DND-41 (cell line): ENCODE data around the gene GNRH2.
A peak's percentile ranks its signal among the peaks of the same experiment; 100 is the strongest.

ENCODE experiments used
- ATAC-seq: fragments of 200-7000 bp; cut with Tn5 transposase; 3 replicates; pipeline ENCODE4 v1.9.1; 2021; ENCODE audit warnings: low read depth; ENCODE audit not compliant: insufficient read depth
- DNase-seq: peaks from one replicate; pipeline ENCODE4 v3.0.0-alpha.2; 2020
- H2AFZ ChIP-seq: 2 replicates; pipeline ENCODE4 v1.6.0; 2012; ENCODE audit warnings: low read depth, low read length
- H3K27ac ChIP-seq: 2 replicates; pipeline ENCODE4 v1.5.1; 2012; ENCODE audit warnings: low read length, inconsistent platforms
- H3K27me3 ChIP-seq: fragments of 200-600 bp; sonication (generic); 2 replicates; pipeline ENCODE4 v1.6.0; 2012; ENCODE audit warnings: low read length, mild to moderate bottlenecking, inconsistent platforms; ENCODE audit not compliant: insufficient read depth, poor library complexity
- H3K36me3 ChIP-seq: 2 replicates; pipeline ENCODE4 v1.5.1; 2012; ENCODE audit warnings: low read length, inconsistent platforms; ENCODE audit not compliant: insufficient read depth
- H3K4me1 ChIP-seq: 2 replicates; pipeline ENCODE4 v1.5.1; 2012; ENCODE audit warnings: mild to moderate bottlenecking, low read length; ENCODE audit not compliant: insufficient read depth
- H3K4me2 ChIP-seq: 2 replicates; pipeline ENCODE4 v1.6.0; 2012; ENCODE audit warnings: mild to moderate bottlenecking, moderate library complexity, low read length, inconsistent platforms; ENCODE audit not compliant: insufficient read depth
- H3K4me3 ChIP-seq, 2 experiments: fragments of 200-600 bp in 1 of 2; shearing (Covaris generic) in 1 of 2; 2 replicates each; pipeline ENCODE4 v1.5.1; 2012 to 2016; ENCODE audit warnings: inconsistent platforms in 2 of 2, low read length in 2 of 2, mild to moderate bottlenecking in 2 of 2, low read depth in 1 of 2, moderate library complexity in 1 of 2
- H3K79me2 ChIP-seq: 2 replicates; pipeline ENCODE4 v1.6.0; 2012; ENCODE audit warnings: low read length, inconsistent platforms; ENCODE audit not compliant: insufficient read depth
- H3K9ac ChIP-seq: 2 replicates; pipeline ENCODE4 v1.6.0; 2012; ENCODE audit warnings: low read depth, mild to moderate bottlenecking, inconsistent platforms, low read length, moderate library complexity
- H3K9me3 ChIP-seq: 2 replicates; pipeline ENCODE4 v1.5.1; 2012; ENCODE audit warnings: low read length, moderate library complexity, mild to moderate bottlenecking, inconsistent platforms; ENCODE audit not compliant: insufficient read depth, severe bottlenecking
- H4K20me1 ChIP-seq: 2 replicates; pipeline ENCODE4 v1.6.0; 2012; ENCODE audit warnings: low read length; ENCODE audit not compliant: insufficient read depth
- CTCF ChIP-seq: IDR thresholded peaks from 2 replicates; pipeline ENCODE4 v1.5.1; 2012; ENCODE audit warnings: borderline replicate concordance, low read length, moderate library complexity, mild to moderate bottlenecking; ENCODE audit not compliant: poor library complexity, severe bottlenecking; ENCODE audit errors: extremely low read depth
- EZH2 ChIP-seq: IDR thresholded peaks from 3 replicates; pipeline ENCODE4 v1.6.1; 2012; ENCODE audit warnings: borderline replicate concordance, low read depth, mild to moderate bottlenecking, moderate library complexity, low read length, inconsistent platforms; ENCODE audit not compliant: severe bottlenecking

Gene GNRH2

GRCh38 chr20:3077618-3078134 is 34.3 kb downstream of the GNRH2 start:
- H3K4me2 ChIP-seq = no peak overlapping the region
- TF ChIP-seq CTCF (no peak), EZH2 (no peak)
- no peaks in the 10 kb centered on the region for H3K4me1 ChIP-seq
- ATAC-seq = 0 out of 3 replicates have a peak, but pooled peaks have one; percentile 29
- H3K79me2 ChIP-seq = no peaks in the 10 kb centered on the region
- H3K27ac ChIP-seq = no peak overlapping the region
- H2AFZ ChIP-seq = no peak overlapping the region
- no peak overlapping the region for H3K9ac ChIP-seq
- H3K27me3 ChIP-seq = peaks cover 3% of the 10 kb centered on the region
- no peak for DNase-seq
- H3K36me3 ChIP-seq = no peaks in the 10 kb centered on the region
- no peaks in the 10 kb centered on the region; the same call in 1 of the 2 replicates for H4K20me1 ChIP-seq
- H3K9me3 ChIP-seq = no peaks in the 10 kb centered on the region
- H3K4me3 ChIP-seq = no peak overlapping the region

- no peak overlapping the region for H3K4me2 ChIP-seq
- H3K4me3 ChIP-seq = no peak overlapping the region
- ATAC-seq (no peak), DNase-seq (no peak)
- no peaks in the 10 kb centered on the region for H3K36me3 ChIP-seq
- no peak overlapping the region for H2AFZ ChIP-seq
- no peak for TF ChIP-seq CTCF
- no peak for TF ChIP-seq EZH2
- H3K27ac ChIP-seq = no peak overlapping the region
- H3K27me3 ChIP-seq = peaks cover 3% of the 10 kb centered on the region
- H3K9me3 ChIP-seq = no peaks in the 10 kb centered on the region
- H3K79me2 ChIP-seq = no peaks in the 10 kb centered on the region
- no peaks in the 10 kb centered on the region; the same call in none of the 2 replicates for H4K20me1 ChIP-seq
- H3K9ac ChIP-seq = no peak overlapping the region
- no peaks in the 10 kb centered on the region for H3K4me1 ChIP-seq
Measured at GRCh38 chr20:3080939-3081388, 37.5 kb downstream of the GNRH2 start.

DNA sequence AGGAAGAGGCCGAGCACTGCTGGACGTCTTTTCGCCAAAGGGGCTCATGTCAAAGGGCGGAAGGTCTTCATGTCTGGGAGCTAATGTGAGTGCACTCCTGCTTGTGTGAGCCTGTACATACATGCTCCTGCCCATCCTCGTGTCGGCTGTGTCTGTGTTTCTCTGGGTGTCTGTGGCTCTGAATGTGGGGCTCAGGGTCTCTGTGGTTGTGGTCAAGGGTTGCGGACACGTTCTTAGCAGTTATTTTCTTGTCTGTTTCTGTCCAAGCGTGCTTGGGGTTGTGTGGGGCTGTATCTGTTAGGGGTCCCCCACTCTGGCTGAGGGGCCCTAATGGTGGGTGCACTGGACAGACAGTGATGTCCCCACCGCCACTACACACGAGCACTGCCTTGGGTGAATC is 38.2 kb downstream of the GNRH2 start:
- Histone ChIP-seq H3K4me3 (no peak overlapping the region), H3K9me3 (no peaks in the 10 kb centered on the region), H4K20me1 (no peaks in the 10 kb centered on the region; the same call in none of the 2 replicates), H3K27me3 (peaks cover 3% of the 10 kb centered on the region), H3K36me3 (no peaks in the 10 kb centered on the region), H3K4me1 (no peaks in the 10 kb centered on the region), H3K9ac (no peak overlapping the region), H3K27ac (no peak overlapping the region), H3K4me2 (no peak overlapping the region), H3K79me2 (no peaks in the 10 kb centered on the region), H2AFZ (no peak overlapping the region)
- ATAC-seq (no peak), DNase-seq (no peak)
- no peak for TF ChIP-seq CTCF
- TF ChIP-seq EZH2 = no peak
